Activated CD4-positive, alpha-beta T cell treated with anti-CD3 and anti-CD28 coated beads, Interleukin-2, amount 50 U/mL, for 4 hours (primary cell): ENCODE measurements around the gene PSMA3.

Source experiments
- DNase-seq, 2 experiments: peaks; one replicate each; pipeline ENCODE4 v3.0.0-alpha.2; 2020

PSMA3 gene

DNA sequence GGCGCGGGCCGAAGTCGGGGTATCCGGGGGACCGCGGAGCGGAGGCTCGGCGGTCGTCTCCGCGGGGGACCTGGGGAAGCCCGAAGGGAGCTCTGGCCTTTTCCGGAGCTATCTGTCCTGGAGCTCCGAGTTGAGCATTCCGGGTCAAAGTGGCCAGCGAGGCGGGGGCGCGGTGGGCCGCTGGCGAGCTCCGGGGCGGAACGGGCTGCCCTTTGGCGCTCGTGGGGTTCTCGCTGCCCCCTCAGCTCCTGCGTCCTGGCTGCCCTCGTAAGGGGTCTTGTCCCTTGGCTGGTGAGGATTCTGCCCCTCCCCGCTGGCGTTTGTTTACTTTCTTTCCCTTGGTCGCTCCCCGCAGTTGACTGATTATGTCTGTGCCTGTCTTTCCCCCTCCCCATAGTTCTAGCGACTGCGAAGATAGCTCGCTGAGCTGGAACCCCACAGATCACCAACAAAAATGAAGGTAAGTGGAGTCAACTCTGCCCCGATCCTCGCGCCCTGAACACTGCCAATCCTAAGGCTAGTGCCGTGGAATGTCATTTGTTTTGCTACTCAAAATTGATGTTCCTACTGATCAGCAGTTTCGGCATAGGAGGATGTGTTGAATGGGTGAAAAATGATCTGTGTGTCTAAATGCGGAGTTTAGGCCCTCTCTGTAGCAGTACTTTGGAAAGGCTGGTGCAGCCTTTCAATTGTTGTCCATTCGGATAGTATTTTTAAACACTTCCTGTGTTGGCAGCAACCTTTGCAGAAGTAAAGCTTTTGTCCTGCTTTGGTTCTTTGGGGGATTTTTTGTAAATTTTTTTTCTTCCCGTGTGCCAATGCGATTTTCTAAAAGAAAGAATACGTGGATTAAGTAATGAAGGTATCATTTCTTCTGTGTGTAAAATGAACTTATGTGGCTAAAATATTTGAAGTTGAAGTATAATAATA, 55.0 kb downstream of the PSMA3 start:
- DNase-seq = no peak

GRCh38 chr14:58301416-58301815, 56.8 kb downstream of the PSMA3 start:
- DNase-seq = no peak

- DNase-seq = no peak
Observed at GRCh38 chr14:58305730-58306129, 61.1 kb downstream of the PSMA3 start.

- DNase-seq = no peak
Observed at GRCh38 chr14:58307597-58308316, 63.1 kb downstream of the PSMA3 start.

GRCh38 chr14:58309086-58309485, 64.4 kb downstream of the PSMA3 start:
- no peak for DNase-seq

DNA sequence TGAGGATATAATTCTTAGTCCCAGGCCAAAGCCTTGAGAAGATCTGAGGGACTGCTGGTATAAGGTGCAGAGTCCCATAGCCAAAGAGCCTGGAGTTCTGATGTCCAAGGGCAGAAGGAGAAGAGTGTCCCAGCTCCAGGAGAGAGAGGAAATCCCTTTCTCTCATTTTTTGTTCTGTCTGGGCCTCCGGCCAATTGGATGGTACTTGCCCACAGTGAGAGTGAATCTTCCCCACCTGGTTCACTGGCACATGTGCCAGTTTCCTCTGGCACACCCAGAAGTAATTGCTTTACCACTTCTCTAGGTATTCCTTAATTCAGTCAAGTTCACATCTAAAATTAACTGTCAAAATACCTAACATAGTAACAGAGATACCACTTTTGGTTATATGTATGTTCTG, 69.1 kb downstream of the PSMA3 start:
- no peak for DNase-seq

DNA sequence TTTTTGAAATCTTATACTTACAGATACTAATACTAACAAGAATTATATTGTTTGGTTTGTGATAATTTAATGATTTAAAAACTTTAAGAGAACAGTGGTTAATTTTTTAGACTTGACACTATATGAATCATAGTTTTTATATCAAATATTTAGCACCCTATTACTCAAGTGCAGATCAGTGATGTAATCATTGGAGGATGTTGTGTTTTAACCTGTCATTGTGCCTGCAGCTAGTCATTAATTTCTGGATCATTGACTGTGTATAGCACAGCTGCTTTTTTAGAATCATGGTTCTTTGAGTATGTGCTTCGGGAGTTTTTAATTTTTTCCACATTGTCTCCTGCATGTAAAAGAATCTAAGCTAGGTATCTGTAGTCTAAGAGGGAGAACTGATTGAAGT, 71.0 kb downstream of the PSMA3 start:
- no peak for DNase-seq
